ENCODE data around the gene ATP6AP1. TPM values are rescaled to one million over a fixed set of nuclear protein-coding genes. Genes with fewer than 3 reads are reported as not detected.

ATP6AP1 gene
- total RNA-seq, 1 experiment from 2014 or later: 119 TPM

DNA sequence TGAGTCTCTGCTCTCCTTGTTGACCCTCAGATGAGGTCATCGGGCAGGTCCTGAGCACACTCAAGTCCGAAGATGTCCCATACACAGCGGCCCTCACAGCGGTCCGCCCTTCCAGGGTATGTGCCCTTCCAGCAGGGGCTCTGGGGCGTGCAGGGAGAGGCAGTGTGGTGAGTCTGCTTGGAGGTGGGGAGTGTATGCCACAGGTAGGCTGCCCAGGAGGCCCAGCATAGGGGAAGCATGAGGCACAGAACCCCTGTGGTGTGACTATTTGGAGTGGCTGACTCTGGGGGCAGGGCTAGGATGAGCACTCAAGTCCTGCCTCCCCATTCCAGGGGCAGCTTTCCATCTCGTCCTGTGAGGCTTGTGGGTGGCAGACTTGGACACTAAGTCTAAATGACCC, 5.1 kb downstream of the ATP6AP1 start:
- CTCF ChIA-PET: no interaction called here
- no peak overlapping the region for H3K4me3 ChIP-seq
- POLR2A ChIA-PET (ENCODE audit: unreplicated experiment): no interaction called here
- no peaks in the 10 kb centered on the region; the same call in 1 of the 2 replicates for H3F3A ChIP-seq (ENCODE audit: insufficient read depth, low read depth)
- no peak overlapping the region for H3K4me2 ChIP-seq
- no peaks in the 10 kb centered on the region for H3K27me3 ChIP-seq (ENCODE audit: insufficient read depth, low read depth)
- DNase-seq: no peak
- no TSS peak for BruUV-seq (replicated peaks)
- H4K20me1 ChIP-seq (ENCODE audit: insufficient read depth): no peaks in the 10 kb centered on the region
- H3K27ac ChIP-seq: no peak overlapping the region
- H3K9me3 ChIP-seq (ENCODE audit: insufficient read depth, low read depth): no peaks in the 10 kb centered on the region
- TF ChIP-seq, protein P1, sequence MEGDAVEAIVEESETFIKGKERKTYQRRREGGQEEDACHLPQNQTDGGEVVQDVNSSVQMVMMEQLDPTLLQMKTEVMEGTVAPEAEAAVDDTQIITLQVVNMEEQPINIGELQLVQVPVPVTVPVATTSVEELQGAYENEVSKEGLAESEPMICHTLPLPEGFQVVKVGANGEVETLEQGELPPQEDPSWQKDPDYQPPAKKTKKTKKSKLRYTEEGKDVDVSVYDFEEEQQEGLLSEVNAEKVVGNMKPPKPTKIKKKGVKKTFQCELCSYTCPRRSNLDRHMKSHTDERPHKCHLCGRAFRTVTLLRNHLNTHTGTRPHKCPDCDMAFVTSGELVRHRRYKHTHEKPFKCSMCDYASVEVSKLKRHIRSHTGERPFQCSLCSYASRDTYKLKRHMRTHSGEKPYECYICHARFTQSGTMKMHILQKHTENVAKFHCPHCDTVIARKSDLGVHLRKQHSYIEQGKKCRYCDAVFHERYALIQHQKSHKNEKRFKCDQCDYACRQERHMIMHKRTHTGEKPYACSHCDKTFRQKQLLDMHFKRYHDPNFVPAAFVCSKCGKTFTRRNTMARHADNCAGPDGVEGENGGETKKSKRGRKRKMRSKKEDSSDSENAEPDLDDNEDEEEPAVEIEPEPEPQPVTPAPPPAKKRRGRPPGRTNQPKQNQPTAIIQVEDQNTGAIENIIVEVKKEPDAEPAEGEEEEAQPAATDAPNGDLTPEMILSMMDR (conservative IDR thresholded peaks at IDR 0.05): no peak
- no peak for TF ChIP-seq EZH2 (IDR thresholded peaks at IDR 0.05; ENCODE audit: low read depth)
- H3K9me2 ChIP-seq (ENCODE audit: insufficient read depth): no peaks in the 10 kb centered on the region
- no peak overlapping the region for H2AFZ ChIP-seq
- peaks cover 13% of the 10 kb centered on the region for H3K4me1 ChIP-seq (replicated peaks; ENCODE audit: insufficient read depth)
- intact Hi-C loops (cut with micrococcal nuclease; ENCODE audit: unreplicated experiment): no loop called here
- H3K36me3 ChIP-seq (ENCODE audit: low read depth): no peaks in the 10 kb centered on the region
- H3K79me2 ChIP-seq (ENCODE audit: low read depth): peaks cover 30% of the 10 kb centered on the region

DNA sequence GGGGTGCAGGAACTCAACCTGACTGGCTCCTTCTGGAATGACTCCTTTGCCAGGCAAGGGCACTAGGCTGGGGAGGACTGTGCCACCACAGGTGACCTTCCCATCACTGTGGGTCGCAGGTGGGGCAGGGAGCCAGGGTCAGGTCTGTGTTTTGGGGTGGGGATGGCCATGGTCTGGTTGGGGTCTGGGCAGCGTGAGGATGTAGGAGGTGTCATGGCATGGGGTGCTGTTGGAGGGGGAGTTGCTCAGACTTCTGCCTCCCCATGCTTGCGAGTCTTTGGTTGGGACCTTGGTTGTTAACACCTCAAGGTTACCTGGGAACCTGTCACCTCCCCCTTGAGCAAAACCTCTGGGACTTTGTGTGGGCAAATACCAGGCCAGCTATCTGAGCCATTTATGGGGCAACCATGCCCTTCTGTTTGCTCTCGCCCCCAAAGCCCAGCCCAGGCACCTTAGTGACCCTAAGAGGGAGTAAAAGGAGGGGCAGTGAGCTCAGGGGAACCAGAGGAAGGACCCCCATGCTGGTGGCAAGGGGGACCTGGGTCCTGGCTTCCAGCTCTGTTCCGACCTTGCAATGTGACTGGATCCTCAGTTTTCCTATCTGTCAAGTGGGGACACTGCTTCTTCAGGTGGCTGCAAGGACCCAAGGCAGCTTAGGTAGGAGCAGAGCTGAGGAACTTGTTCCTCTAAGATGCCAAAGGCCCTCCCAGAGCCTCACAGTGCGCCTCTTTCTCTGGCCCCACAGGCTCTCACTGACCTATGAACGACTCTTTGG, 6.1 kb downstream of the ATP6AP1 start:
- no peak for TF ChIP-seq EZH2 (IDR thresholded peaks at IDR 0.05; ENCODE audit: low read depth)
- TF ChIP-seq, protein P1 (conservative IDR thresholded peaks at IDR 0.05): no peak
- Histone ChIP-seq H3K4me3 (no peak overlapping the region), H3K36me3 (ENCODE audit: low read depth) (no peaks in the 10 kb centered on the region), H3K9me2 (ENCODE audit: insufficient read depth) (no peaks in the 10 kb centered on the region), H3K27me3 (ENCODE audit: insufficient read depth, low read depth) (no peaks in the 10 kb centered on the region), H3K4me2 (no peak overlapping the region), H3K9me3 (ENCODE audit: insufficient read depth, low read depth) (no peaks in the 10 kb centered on the region), H3K4me1 (replicated peaks; ENCODE audit: insufficient read depth) (peaks cover 10% of the 10 kb centered on the region), H3K27ac (no peak overlapping the region), H2AFZ (no peak overlapping the region), H3F3A (ENCODE audit: insufficient read depth, low read depth) (no peaks in the 10 kb centered on the region; the same call in 1 of the 2 replicates), H3K79me2 (ENCODE audit: low read depth) (peaks cover 24% of the 10 kb centered on the region), H4K20me1 (ENCODE audit: insufficient read depth) (no peaks in the 10 kb centered on the region)
- DNase-seq: no peak
- POLR2A ChIA-PET (ENCODE audit: unreplicated experiment): interaction anchor here (0.5 kb wide), 1 partner anchor 1798 kb away, joined by 3 read pairs; no protein-coding TSS in a partner anchor
- intact Hi-C loops (cut with micrococcal nuclease; ENCODE audit: unreplicated experiment): no loop called here
- CTCF ChIA-PET: no interaction called here
- no TSS peak for BruUV-seq (replicated peaks)

DNA sequence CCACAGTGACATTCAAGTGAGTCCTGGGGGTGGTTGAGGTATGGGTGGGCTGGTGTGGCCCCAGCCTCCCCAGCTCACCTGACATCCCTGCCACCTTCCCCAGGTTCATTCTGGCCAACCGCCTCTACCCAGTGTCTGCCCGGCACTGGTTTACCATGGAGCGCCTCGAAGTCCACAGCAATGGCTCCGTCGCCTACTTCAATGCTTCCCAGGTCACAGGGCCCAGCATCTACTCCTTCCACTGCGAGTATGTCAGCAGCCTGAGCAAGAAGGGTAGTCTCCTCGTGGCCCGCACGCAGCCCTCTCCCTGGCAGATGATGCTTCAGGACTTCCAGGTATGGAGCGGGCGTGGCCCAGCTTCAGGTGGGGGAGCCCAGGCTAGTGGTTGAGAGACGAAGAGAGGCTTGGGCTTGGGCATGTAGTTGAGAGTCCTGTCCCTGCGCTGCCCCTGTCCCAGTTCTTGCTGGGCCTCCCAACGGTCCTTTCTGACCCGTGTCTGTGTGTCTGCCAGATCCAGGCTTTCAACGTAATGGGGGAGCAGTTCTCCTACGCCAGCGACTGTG, 6.8 kb downstream of the ATP6AP1 start:
- no peak overlapping the region for H2AFZ ChIP-seq
- no peak overlapping the region for H3K4me3 ChIP-seq
- ChIA-PET POLR2A (ENCODE audit: unreplicated experiment) (no interaction called here), CTCF (no interaction called here)
- no peaks in the 10 kb centered on the region; the same call in 1 of the 2 replicates for H3F3A ChIP-seq (ENCODE audit: insufficient read depth, low read depth)
- H3K4me1 ChIP-seq (replicated peaks; ENCODE audit: insufficient read depth): peaks cover 7% of the 10 kb centered on the region; the same call in 1 of the 2 replicates
- no peaks in the 10 kb centered on the region for H3K9me3 ChIP-seq (ENCODE audit: insufficient read depth, low read depth)
- H3K27ac ChIP-seq: no peak overlapping the region
- H3K9me2 ChIP-seq (ENCODE audit: insufficient read depth): no peaks in the 10 kb centered on the region
- peaks cover 20% of the 10 kb centered on the region for H3K79me2 ChIP-seq (ENCODE audit: low read depth)
- DNase-seq: no peak
- no TSS peak for BruUV-seq (replicated peaks)
- no peaks in the 10 kb centered on the region for H4K20me1 ChIP-seq (ENCODE audit: insufficient read depth)
- no peak for TF ChIP-seq EZH2 (IDR thresholded peaks at IDR 0.05; ENCODE audit: low read depth)
- TF ChIP-seq, protein P1 (conservative IDR thresholded peaks at IDR 0.05): no peak
- no peaks in the 10 kb centered on the region for H3K27me3 ChIP-seq (ENCODE audit: insufficient read depth, low read depth)
- H3K36me3 ChIP-seq (ENCODE audit: low read depth): no peaks in the 10 kb centered on the region
- no peak overlapping the region for H3K4me2 ChIP-seq
- intact Hi-C loops (cut with micrococcal nuclease; ENCODE audit: unreplicated experiment): no loop called here
